GM10248 (cell line): ENCODE data around the gene SC5D.

Experiments used
- CTCF ChIA-PET: fragments of 300-600 bp; sonication (Branson Sonifier 250); formaldehyde crosslinking; extraction: SDS; loops from one replicate; lab custom pipeline; 2021; ENCODE audit warnings: antibody characterized with exemption; lab: Yijun Ruan, JAX
- POLR2A ChIA-PET: fragments of 350-650 bp; sonication (Branson Sonifier 250); formaldehyde crosslinking; extraction: SDS; loops from one replicate; lab custom pipeline; 2020; ENCODE audit warnings: antibody characterized with exemption; lab: Yijun Ruan, JAX
- DNase-seq: peaks from one replicate; pipeline ENCODE4 v3.0.0; 2012; ENCODE audit errors: extremely low spot score
- CTCF ChIP-seq: IDR thresholded peaks from 2 replicates; pipeline ENCODE4 v1.5.1; 2012; ENCODE audit warnings: mild to moderate bottlenecking, low read depth; ENCODE audit errors: extremely low read depth, missing control alignments, control extremely low read depth

The SC5D gene

GRCh38 chr11:121250843-121251242 lies 41.7 kb upstream of the SC5D start:
- ChIA-PET CTCF (interaction anchor here (0.9 to 1.9 kb wide), 6 partner anchors 14 to 858 kb away, joined by 3 to 8 read pairs (median 4); no protein-coding TSS in a partner anchor), POLR2A (no interaction called here)
- no peak for DNase-seq
- TF ChIP-seq CTCF = no peak

GRCh38 chr11:121253951-121254350 lies 38.6 kb upstream of the SC5D start:
- ChIA-PET CTCF (interaction anchor here (0.9 to 2.9 kb wide), 3 partner anchors 9 to 338 kb away, joined by 3 to 8 read pairs (median 5); no protein-coding TSS in a partner anchor), POLR2A (no interaction called here)
- TF ChIP-seq CTCF = no peak
- no peak for DNase-seq

- no peak for TF ChIP-seq CTCF
- POLR2A ChIA-PET = no interaction called here
- CTCF ChIA-PET = interaction anchor here (2.9 kb wide), 1 partner anchor 13 kb away, joined by 8 read pairs; no protein-coding TSS in a partner anchor
- no peak for DNase-seq
These were observed 37.8 kb upstream of the SC5D start for GRCh38 chr11:121254756-121255155.

- no peak for TF ChIP-seq CTCF
- ChIA-PET POLR2A (no interaction called here), CTCF (interaction anchor here (2.5 to 2.9 kb wide), 2 partner anchors 9 to 12 kb away, joined by 8 to 18 read pairs; no protein-coding TSS in a partner anchor)
- no peak for DNase-seq
These were observed 37.0 kb upstream of the SC5D start for GRCh38 chr11:121255473-121256125.

GRCh38 chr11:121257289-121257688 lies 35.3 kb upstream of the SC5D start:
- ChIA-PET POLR2A (no interaction called here), CTCF (interaction anchor here (2.5 kb wide), 1 partner anchor 11 kb away, joined by 18 read pairs; no protein-coding TSS in a partner anchor)
- no peak for DNase-seq
- TF ChIP-seq CTCF = no peak

- TF ChIP-seq CTCF = no peak
- POLR2A ChIA-PET = no interaction called here
- CTCF ChIA-PET = no interaction called here
- no peak for DNase-seq
These were observed 34.6 kb upstream of the SC5D start for GRCh38 chr11:121257976-121258375.
